C4-2B (cell line): ENCODE results near the gene HIVEP3.

Source experiments
- CTCF ChIP-seq: fragments of 450-650 bp; conservative IDR thresholded peaks from 2 replicates; pipeline ENCODE4 v1.5.1; 2017; ENCODE audit warnings: mild to moderate bottlenecking
- ZFX ChIP-seq: fragments of 450-650 bp; IDR thresholded peaks from 2 replicates; pipeline ENCODE4 v1.6.1; 2017

DNA sequence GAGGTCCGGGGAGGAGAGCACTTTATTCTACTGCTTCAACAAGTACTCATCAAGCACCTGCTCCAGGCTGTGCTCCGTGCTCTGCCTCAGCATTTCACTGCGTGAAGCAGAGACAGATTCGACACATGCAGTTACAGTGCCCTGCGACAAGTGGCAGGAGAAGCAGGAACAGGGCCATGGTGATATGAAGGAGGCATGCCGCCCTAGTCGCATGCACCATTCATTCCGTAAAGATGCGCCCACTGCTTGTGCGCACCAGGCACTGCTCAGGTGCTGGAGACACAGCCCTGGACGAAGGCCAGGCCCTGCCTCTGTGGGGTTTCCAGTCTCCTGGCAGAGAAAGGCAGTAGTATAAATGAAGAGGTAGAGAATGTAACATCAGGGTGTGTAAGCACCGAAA, 206.6 kb downstream of the HIVEP3 start:
- TF ChIP-seq CTCF (no peak), ZFX (no peak)
